MCF 10A (cell line): ENCODE results near the gene SMOC2. TPM values are rescaled to one million over a fixed set of nuclear protein-coding genes. Genes with fewer than 3 reads are reported as not detected.

Experiments
- BruUV-seq: library from RNA; stranded (reverse); fragments of 400-500 nt; replicated peaks from 2 replicates; lab custom pipeline; 2021; lab: Mats Ljungman, UMichigan
- CTCF ChIA-PET: fragments of 300-600 bp; sonication (Branson Sonifier 250); formaldehyde crosslinking; extraction: SDS; loops from one replicate; lab custom pipeline; 2021; ENCODE audit warnings: antibody characterized with exemption, inconsistent platforms; lab: Yijun Ruan, JAX
- POLR2A ChIA-PET: fragments of 300-600, 350-650 bp; sonication (Branson Sonifier 250); formaldehyde crosslinking; extraction: SDS; loops from one replicate; lab custom pipeline; 2020; ENCODE audit warnings: antibody characterized with exemption, inconsistent platforms; lab: Yijun Ruan, JAX
- DNase-seq: peaks from one replicate; pipeline ENCODE4 v3.0.0-alpha.2; 2018; ENCODE audit not compliant: unreplicated experiment
- H3K27ac Mint-ChIP-seq: one replicate; pipeline ENCODE4 v1.8.0; 2022; ENCODE audit warnings: mild to moderate bottlenecking, low read depth, mixed read lengths; ENCODE audit not compliant: unreplicated experiment
- H3K27me3 Mint-ChIP-seq: one replicate; pipeline ENCODE4 v1.8.0; 2022; ENCODE audit warnings: mixed read lengths; ENCODE audit not compliant: insufficient read depth, unreplicated experiment
- H3K36me3 Mint-ChIP-seq: one replicate; pipeline ENCODE4 v1.8.0; 2022; ENCODE audit warnings: mild to moderate bottlenecking, moderate library complexity, mixed read lengths; ENCODE audit not compliant: insufficient read depth, unreplicated experiment
- H3K4me1 Mint-ChIP-seq: one replicate; pipeline ENCODE4 v1.8.0; 2022; ENCODE audit warnings: mixed read lengths; ENCODE audit not compliant: insufficient read depth, unreplicated experiment
- H3K4me3 Mint-ChIP-seq: one replicate; pipeline ENCODE4 v1.8.0; 2022; ENCODE audit warnings: mild to moderate bottlenecking, moderate library complexity, mixed read lengths; ENCODE audit not compliant: unreplicated experiment
- H3K9me3 Mint-ChIP-seq: one replicate; pipeline ENCODE4 v1.8.0; 2022; ENCODE audit warnings: mixed read lengths; ENCODE audit not compliant: unreplicated experiment
- CTCF ChIP-seq: fragments of 200-600 bp; IDR thresholded peaks from one replicate; pipeline ENCODE4 v1.8.0; 2022; ENCODE audit warnings: antibody characterized with exemption, mild to moderate bottlenecking; ENCODE audit not compliant: unreplicated experiment
- intact Hi-C: fragments of 100-400 bp; cut with micrococcal nuclease; formaldehyde crosslinking; loops from 2 replicates; pipeline ENCODE4 v1.14.1; 2022
- total RNA-seq: library from RNA; stranded (reverse); gene quantifications from 2 replicates; pipeline ENCODE4 v1.2.3, GENCODE V29; 2022

SMOC2 gene
- total RNA-seq, 1 experiment from 2014 or later = not detected

- intact Hi-C loops = no loop called here
- Mint-ChIP-seq H3K9me3 (peaks cover 6% of the 10 kb centered on the region), H3K36me3 (no peaks in the 10 kb centered on the region), H3K4me3 (no peak overlapping the region), H3K27me3 (peaks cover 22% of the 10 kb centered on the region), H3K27ac (peak overlapping the region; percentile 59), H3K4me1 (peaks cover 20% of the 10 kb centered on the region)
- no peak for DNase-seq
- CTCF ChIA-PET = interaction anchor here (0.5 to 0.7 kb wide), 3 partner anchors 9 to 48 kb away, joined by 3 to 4 read pairs (median 3); no protein-coding TSS in a partner anchor
- no peak for TF ChIP-seq CTCF
- BruUV-seq = no TSS peak
- POLR2A ChIA-PET = interaction anchor here (1.3 kb wide), 1 partner anchor 20 kb away, joined by 4 read pairs; no protein-coding TSS in a partner anchor
These were observed 225.2 kb downstream of the SMOC2 start for GRCh38 chr6:168666170-168666569.

GRCh38 chr6:168666699-168667427 is 225.9 kb downstream of the SMOC2 start:
- Mint-ChIP-seq H3K4me3 (no peak overlapping the region), H3K27ac (peak overlapping the region; percentile 59)

GRCh38 chr6:168667428-168667805 is 226.4 kb downstream of the SMOC2 start:
- H3K9me3 Mint-ChIP-seq = peaks cover 6% of the 10 kb centered on the region
- CTCF ChIA-PET = interaction anchor here (0.6 kb wide), 1 partner anchor 36 kb away, joined by 3 read pairs; no protein-coding TSS in a partner anchor
- peaks cover 11% of the 10 kb centered on the region for H3K27me3 Mint-ChIP-seq
- H3K36me3 Mint-ChIP-seq = no peaks in the 10 kb centered on the region
- DNase-seq = no peak
- peaks cover 14% of the 10 kb centered on the region for H3K4me1 Mint-ChIP-seq
- H3K4me3 Mint-ChIP-seq = no peak overlapping the region
- no peak for TF ChIP-seq CTCF
- no peak overlapping the region for H3K27ac Mint-ChIP-seq
- POLR2A ChIA-PET = no interaction called here
- intact Hi-C loops = no loop called here
- no TSS peak for BruUV-seq

More at GRCh38 chr6:168666699-168667427, 225.9 kb downstream of the SMOC2 start:
- DNase-seq = no peak
- CTCF ChIA-PET = interaction anchor here (0.5 to 0.7 kb wide), 4 partner anchors 9 to 47 kb away, joined by 3 to 4 read pairs (median 3); no protein-coding TSS in a partner anchor
- peaks cover 16% of the 10 kb centered on the region for H3K27me3 Mint-ChIP-seq
- H3K36me3 Mint-ChIP-seq = no peaks in the 10 kb centered on the region
- no peak for TF ChIP-seq CTCF
- BruUV-seq = no TSS peak
- POLR2A ChIA-PET = interaction anchor here (1.3 kb wide), 1 partner anchor 20 kb away, joined by 4 read pairs; no protein-coding TSS in a partner anchor
- peaks cover 20% of the 10 kb centered on the region for H3K4me1 Mint-ChIP-seq
- intact Hi-C loops = no loop called here
- peaks cover 6% of the 10 kb centered on the region for H3K9me3 Mint-ChIP-seq

GRCh38 chr6:168670401-168670985 is 229.5 kb downstream of the SMOC2 start:
- Mint-ChIP-seq H3K4me1 (peaks cover 14% of the 10 kb centered on the region), H3K36me3 (no peaks in the 10 kb centered on the region), H3K27me3 (peaks cover 12% of the 10 kb centered on the region), H3K4me3 (no peak overlapping the region), H3K9me3 (no peaks in the 10 kb centered on the region), H3K27ac (no peak overlapping the region)
- BruUV-seq = no TSS peak
- CTCF ChIA-PET = interaction anchor here (0.7 kb wide), 1 partner anchor 447 kb away, joined by 4 read pairs; no protein-coding TSS in a partner anchor
- intact Hi-C loops = no loop called here
- TF ChIP-seq CTCF = no peak
- POLR2A ChIA-PET = no interaction called here
- DNase-seq = no peak
